ENCODE measurements around the gene MACROD1.

Gene MACROD1

DNA sequence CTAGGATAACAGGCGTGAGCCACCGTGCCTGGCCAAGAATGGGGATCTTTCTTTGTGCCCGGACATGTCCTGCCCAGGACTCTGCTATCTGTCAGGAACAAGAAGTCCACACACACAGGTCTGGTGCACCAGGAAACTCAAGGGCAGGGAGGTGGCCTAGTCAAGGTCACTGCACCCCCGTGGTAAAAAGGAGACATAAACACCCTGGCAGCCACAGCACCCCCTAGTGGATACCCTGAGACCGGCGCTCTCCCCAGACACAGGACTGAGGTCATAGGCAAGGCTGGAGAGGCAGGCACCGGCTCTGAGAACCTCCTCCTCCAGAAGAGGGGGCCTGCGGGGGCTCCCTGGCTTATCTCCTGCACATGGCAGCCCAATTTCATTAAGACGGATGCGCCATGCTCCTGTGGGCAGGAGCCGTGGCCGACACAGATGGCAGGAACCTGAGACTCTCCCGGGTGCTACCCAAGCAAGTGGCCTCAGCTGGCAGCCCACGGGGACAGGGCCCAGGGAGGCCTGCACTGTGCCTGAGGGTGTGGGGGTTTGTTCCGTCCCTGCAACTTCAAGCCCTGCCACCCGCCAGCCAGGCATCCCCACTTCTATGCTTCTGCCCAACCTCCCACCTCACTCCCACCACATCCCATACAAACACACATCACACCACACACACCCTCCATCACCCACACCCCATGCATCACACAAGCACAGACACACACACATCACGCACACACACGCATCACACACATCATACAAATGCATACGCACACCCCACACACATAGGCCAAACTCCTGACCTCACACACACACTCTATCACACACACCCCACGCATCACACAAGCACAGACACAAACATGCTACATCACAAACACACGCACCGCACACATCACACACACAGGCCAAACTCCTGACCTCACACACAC lies 19.6 kb downstream of the MACROD1 start:
- peak overlapping the region; percentile 44 for H3K4me2 ChIP-seq
- peaks cover 44% of the 10 kb centered on the region for H3K4me1 ChIP-seq
- peak overlapping the region; percentile 22; the same call in 1 of the 2 replicates for H3K9ac ChIP-seq
- H4K20me1 ChIP-seq: peaks cover 98% of the 10 kb centered on the region
- peaks cover 37% of the 10 kb centered on the region for H3K36me3 ChIP-seq
- TF ChIP-seq Cebpa-rat (IDR thresholded peaks at IDR 0.05): no peak
- H3K9me3 ChIP-seq: no peaks in the 10 kb centered on the region
- H3K27ac ChIP-seq: peak overlapping the region; percentile 40; the same call in 1 of the 2 replicates
- H3K4me3 ChIP-seq: no peak overlapping the region
- no peaks in the 10 kb centered on the region for H3K27me3 ChIP-seq

DNA sequence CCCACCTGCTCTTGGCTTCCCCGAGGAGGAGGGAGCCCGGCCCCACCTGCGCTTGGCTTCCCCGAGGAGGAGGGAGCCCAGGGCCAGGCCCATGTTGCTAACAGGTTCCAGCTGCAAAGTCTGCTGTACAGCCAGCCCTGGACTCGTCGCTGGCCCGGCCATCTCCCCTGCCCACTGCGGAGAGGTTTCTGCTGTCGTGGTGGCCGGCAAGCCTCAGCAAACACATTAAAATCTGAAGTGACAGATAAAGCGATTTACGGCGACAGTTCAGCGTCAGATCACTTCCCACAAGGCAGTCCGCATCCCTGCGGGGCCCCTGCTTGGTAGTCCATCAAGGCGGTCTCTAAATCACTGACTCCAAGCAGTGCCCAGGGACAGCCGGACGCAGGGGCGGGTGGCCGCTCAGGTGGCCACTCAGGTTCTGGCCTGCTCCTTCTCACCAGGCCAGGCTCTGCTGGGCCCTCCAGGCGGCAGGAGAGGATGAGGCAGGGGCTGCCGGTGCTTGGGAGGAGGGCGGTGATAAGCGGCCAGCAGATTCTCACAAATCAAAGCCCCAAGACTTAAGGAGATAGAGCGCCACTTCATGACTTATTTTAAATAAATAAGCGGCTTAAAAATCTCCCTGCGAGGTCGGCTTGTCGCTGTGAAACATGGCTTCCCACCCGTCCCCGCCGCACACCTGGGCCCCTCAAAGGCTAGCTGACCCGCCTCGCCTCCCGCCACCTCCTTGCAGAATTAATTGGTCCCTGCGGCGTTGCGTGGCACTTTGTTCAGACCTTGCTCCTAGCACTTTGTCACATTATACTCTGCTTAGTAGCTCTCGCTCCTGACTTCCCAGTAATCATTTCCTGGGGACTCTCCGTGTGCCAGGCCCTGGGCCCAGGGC lies 21.1 kb downstream of the MACROD1 start:
- H4K20me1 ChIP-seq: peaks cover 98% of the 10 kb centered on the region
- H3K4me2 ChIP-seq: no peak overlapping the region
- H3K9ac ChIP-seq: no peak overlapping the region
- peak overlapping the region; percentile 40 for H3K27ac ChIP-seq
- no peaks in the 10 kb centered on the region for H3K27me3 ChIP-seq
- H3K36me3 ChIP-seq: peaks cover 23% of the 10 kb centered on the region
- no peaks in the 10 kb centered on the region for H3K9me3 ChIP-seq
- H3K4me1 ChIP-seq: peaks cover 50% of the 10 kb centered on the region
- no peak overlapping the region for H3K4me3 ChIP-seq
- no peak for TF ChIP-seq Cebpa-rat (IDR thresholded peaks at IDR 0.05)

DNA sequence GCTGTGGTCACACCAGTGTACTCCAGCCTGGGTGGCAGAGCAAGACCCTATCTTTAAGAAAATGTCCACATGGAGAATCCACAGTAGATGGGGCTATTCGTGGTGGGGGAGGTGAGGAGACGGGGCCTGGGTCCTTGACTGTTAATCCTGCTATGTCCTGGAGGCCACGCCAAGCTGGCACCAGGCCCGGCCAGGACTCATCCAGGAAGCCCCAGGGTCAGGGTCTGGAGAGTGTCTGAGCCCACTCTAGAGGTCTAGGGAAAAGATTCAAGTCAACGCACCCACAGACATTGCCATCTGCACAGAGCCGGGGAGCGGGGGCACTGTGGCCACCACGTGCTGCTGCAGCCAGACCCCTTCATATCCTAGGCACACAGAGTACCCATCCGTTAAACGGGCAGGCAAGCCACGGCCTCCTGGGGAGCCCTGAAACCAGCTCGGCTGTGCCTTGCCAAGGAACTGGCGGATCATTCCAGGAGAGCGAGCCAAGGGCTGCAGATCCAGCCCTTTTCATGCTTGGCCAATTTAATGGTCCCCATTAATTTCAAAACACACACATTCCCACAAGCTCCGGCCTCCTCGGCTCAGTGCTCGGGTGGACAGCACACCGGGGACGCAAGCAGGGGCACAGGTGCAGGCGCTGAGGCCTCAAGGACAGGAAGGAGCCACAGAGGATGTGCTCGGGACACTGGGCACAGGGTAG lies 24.7 kb downstream of the MACROD1 start:
- H4K20me1 ChIP-seq: peaks cover 98% of the 10 kb centered on the region

DNA sequence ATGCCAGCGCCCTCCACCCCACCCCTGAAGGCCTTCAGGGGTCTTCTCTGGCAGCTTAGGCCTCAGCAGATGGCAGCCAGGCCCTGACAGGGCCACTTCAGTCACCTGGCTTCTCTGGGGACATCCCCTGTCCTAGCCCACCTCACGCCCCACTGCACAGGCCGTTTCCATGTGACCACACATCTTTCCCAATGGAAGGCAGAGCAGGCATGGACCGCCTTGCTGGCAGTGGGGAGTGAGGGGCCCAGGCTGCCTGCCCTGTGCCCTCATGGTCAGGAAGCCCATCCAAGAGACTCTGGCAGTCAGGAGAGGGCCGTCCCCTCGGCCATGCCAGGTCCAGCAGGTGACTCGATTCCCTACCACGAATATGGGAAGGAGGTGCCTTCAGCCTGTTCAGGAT lies 25.8 kb downstream of the MACROD1 start:
- H3K9me3 ChIP-seq: no peaks in the 10 kb centered on the region
- H3K4me2 ChIP-seq: peak overlapping the region; percentile 38
- H3K4me1 ChIP-seq: peaks cover 23% of the 10 kb centered on the region
- peak overlapping the region; percentile 54; the same call in 1 of the 2 replicates for H3K27ac ChIP-seq
- peaks cover 98% of the 10 kb centered on the region for H4K20me1 ChIP-seq
- no peak overlapping the region for H3K4me3 ChIP-seq
- no peak for TF ChIP-seq Cebpa-rat (IDR thresholded peaks at IDR 0.05)
- no peaks in the 10 kb centered on the region for H3K27me3 ChIP-seq
- H3K9ac ChIP-seq: no peak overlapping the region
- peaks cover 36% of the 10 kb centered on the region for H3K36me3 ChIP-seq

More for the DNA sequence above, 24.7 kb downstream of the MACROD1 start:
- no peaks in the 10 kb centered on the region for H3K27me3 ChIP-seq
- TF ChIP-seq Cebpa-rat (IDR thresholded peaks at IDR 0.05): no peak
- H3K9me3 ChIP-seq: no peaks in the 10 kb centered on the region
- peaks cover 35% of the 10 kb centered on the region for H3K36me3 ChIP-seq
- no peak overlapping the region for H3K4me2 ChIP-seq
- H3K9ac ChIP-seq: no peak overlapping the region
- no peak overlapping the region for H3K27ac ChIP-seq
- H3K4me3 ChIP-seq: no peak overlapping the region
- peaks cover 32% of the 10 kb centered on the region for H3K4me1 ChIP-seq

DNA sequence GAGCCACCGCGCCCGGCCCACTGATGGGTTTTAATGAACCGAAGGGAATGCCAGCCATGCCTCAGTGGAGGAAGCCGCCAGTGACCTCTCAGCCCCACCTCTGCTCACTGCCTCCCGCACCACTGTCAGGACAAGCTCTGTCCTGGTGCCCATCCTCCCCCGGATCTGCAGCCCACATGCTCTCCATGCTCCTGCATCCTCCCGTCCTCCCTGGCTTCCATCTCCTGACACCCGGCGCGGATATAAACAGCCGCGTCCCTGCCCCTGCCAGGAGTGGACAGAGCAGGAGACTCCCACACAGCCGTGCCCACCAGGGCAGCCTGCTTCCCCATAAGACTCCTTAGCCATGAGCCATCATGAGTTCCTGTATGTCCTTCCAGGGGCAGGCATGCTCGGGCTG lies 26.9 kb downstream of the MACROD1 start:
- Histone ChIP-seq H3K27ac (no peak overlapping the region; the same call in 1 of the 2 replicates), H3K4me1 (peaks cover 30% of the 10 kb centered on the region), H3K4me2 (no peak overlapping the region), H3K9ac (no peak overlapping the region), H3K4me3 (no peak overlapping the region), H4K20me1 (peaks cover 98% of the 10 kb centered on the region), H3K27me3 (no peaks in the 10 kb centered on the region), H3K9me3 (no peaks in the 10 kb centered on the region), H3K36me3 (peaks cover 26% of the 10 kb centered on the region)
- no peak for TF ChIP-seq Cebpa-rat (IDR thresholded peaks at IDR 0.05)

DNA sequence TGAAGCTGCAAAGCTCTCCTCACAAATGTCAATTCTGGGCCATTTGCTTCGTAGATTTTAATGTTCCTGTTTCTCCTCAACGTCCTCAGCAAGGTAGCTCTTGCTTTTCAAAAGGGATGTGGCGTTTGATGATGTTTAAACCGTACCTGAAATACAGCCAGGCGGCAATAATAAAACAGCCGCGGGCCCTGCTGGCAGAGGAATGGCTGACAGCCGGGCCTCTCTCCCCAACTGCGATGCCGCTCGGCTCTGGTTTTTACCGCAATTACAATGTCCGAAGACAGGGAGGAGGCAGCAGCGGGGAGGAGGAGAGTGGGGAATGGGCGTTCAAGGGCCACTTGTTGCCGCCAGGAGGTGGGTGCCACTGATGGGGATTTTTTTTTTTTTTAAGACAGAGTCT lies 27.5 kb downstream of the MACROD1 start:
- Histone ChIP-seq H3K4me2 (no peak overlapping the region), H3K27ac (no peak overlapping the region), H3K27me3 (no peaks in the 10 kb centered on the region), H3K4me1 (peaks cover 30% of the 10 kb centered on the region), H3K36me3 (peaks cover 25% of the 10 kb centered on the region), H3K4me3 (no peak overlapping the region), H3K9ac (no peak overlapping the region), H4K20me1 (peaks cover 98% of the 10 kb centered on the region), H3K9me3 (no peaks in the 10 kb centered on the region)
- TF ChIP-seq Cebpa-rat (IDR thresholded peaks at IDR 0.05): no peak

- Histone ChIP-seq H3K36me3 (peaks cover 25% of the 10 kb centered on the region), H3K4me1 (peaks cover 41% of the 10 kb centered on the region), H3K27ac (no peak overlapping the region), H3K4me2 (no peak overlapping the region), H3K4me3 (no peak overlapping the region), H3K9me3 (no peaks in the 10 kb centered on the region), H3K9ac (no peak overlapping the region), H3K27me3 (no peaks in the 10 kb centered on the region), H4K20me1 (peaks cover 100% of the 10 kb centered on the region)
- TF ChIP-seq Cebpa-rat (IDR thresholded peaks at IDR 0.05): no peak
Measured at GRCh38 chr11:64136765-64137441, 29.0 kb downstream of the MACROD1 start.

GRCh38 chr11:64135711-64136110 lies 30.2 kb downstream of the MACROD1 start:
- peaks cover 100% of the 10 kb centered on the region for H4K20me1 ChIP-seq
- no peaks in the 10 kb centered on the region for H3K27me3 ChIP-seq
- no peak overlapping the region for H3K9ac ChIP-seq
- H3K9me3 ChIP-seq: no peaks in the 10 kb centered on the region
- TF ChIP-seq Cebpa-rat (IDR thresholded peaks at IDR 0.05): no peak
- H3K4me1 ChIP-seq: peaks cover 53% of the 10 kb centered on the region
- peaks cover 25% of the 10 kb centered on the region for H3K36me3 ChIP-seq
- no peak overlapping the region for H3K4me2 ChIP-seq
- no peak overlapping the region for H3K4me3 ChIP-seq
- no peak overlapping the region for H3K27ac ChIP-seq

- TF ChIP-seq Cebpa-rat (IDR thresholded peaks at IDR 0.05): no peak
- no peaks in the 10 kb centered on the region for H3K9me3 ChIP-seq
- peaks cover 25% of the 10 kb centered on the region for H3K36me3 ChIP-seq
Measured at GRCh38 chr11:64134963-64135362, 30.9 kb downstream of the MACROD1 start.

More at GRCh38 chr11:64134963-64135362, 30.9 kb downstream of the MACROD1 start:
- Histone ChIP-seq H3K27me3 (no peaks in the 10 kb centered on the region), H3K4me3 (no peak overlapping the region), H4K20me1 (peaks cover 100% of the 10 kb centered on the region), H3K9ac (no peak overlapping the region), H3K27ac (no peak overlapping the region), H3K4me2 (peak overlapping the region; percentile 83), H3K4me1 (peaks cover 57% of the 10 kb centered on the region)
